K562 (cell line): ENCODE measurements around the gene SIGLEC11. TPM values are rescaled to one million over a fixed set of nuclear protein-coding genes. Genes with fewer than 3 reads are reported as not detected.

Source experiments
- ARNT ChIP-seq, 2 experiments: fragments of 450-650 bp; IDR thresholded peaks; 2 replicates each; pipeline ENCODE4 v1.6.1; 2016; ENCODE audit warnings: mild to moderate bottlenecking in 1 of 2
- BHLHE40 ChIP-seq: IDR thresholded peaks from 2 replicates; pipeline ENCODE4 v1.6.1; 2011; ENCODE audit warnings: low read length, improper control_type of control experiment
- CLOCK ChIP-seq: fragments of 250-450 bp; sonication (Bioruptor Pico); IDR thresholded peaks from 2 replicates; pipeline ENCODE4 v1.4.0; 2020; ENCODE audit warnings: mild to moderate bottlenecking, moderate library complexity, borderline replicate concordance
- CREM ChIP-seq: IDR thresholded peaks from 2 replicates; pipeline ENCODE4 v1.6.1; 2014; ENCODE audit warnings: antibody characterized with exemption, low read depth
- FOXP1 ChIP-seq: sonication (generic); formaldehyde crosslinking; IDR thresholded peaks from 2 replicates; pipeline ENCODE4 v1.8.0; 2022; ENCODE audit warnings: mild to moderate bottlenecking, missing genetic modification reagents
- GTF2A2 ChIP-seq: IDR thresholded peaks from 2 replicates; pipeline ENCODE4 v1.6.1; 2016; ENCODE audit warnings: mild to moderate bottlenecking, missing genetic modification characterization, missing compliant biosample characterization
- HEY1 ChIP-seq: fragments of 250-450 bp; sonication (Bioruptor Pico); IDR thresholded peaks from 2 replicates; pipeline ENCODE4 v1.5.0; 2020; ENCODE audit warnings: mild to moderate bottlenecking, moderate library complexity, borderline replicate concordance
- ILF3 ChIP-seq: fragments of 450-650 bp; IDR thresholded peaks from 2 replicates; pipeline ENCODE4 v1.6.1; 2018; ENCODE audit warnings: antibody characterized with exemption, mild to moderate bottlenecking, moderate library complexity, borderline replicate concordance
- IRF2 ChIP-seq: sonication (generic); formaldehyde crosslinking; IDR thresholded peaks from 2 replicates; pipeline ENCODE4 v1.8.1; 2022; ENCODE audit warnings: mild to moderate bottlenecking, missing genetic modification reagents
- LEF1 ChIP-seq: fragments of 450-650 bp; IDR thresholded peaks from 2 replicates; pipeline ENCODE4 v1.6.1; 2016; ENCODE audit warnings: mild to moderate bottlenecking
- MTA2 ChIP-seq: fragments of 450-650 bp; IDR thresholded peaks from 2 replicates; pipeline ENCODE4 v1.6.1; 2016; ENCODE audit warnings: low read depth
- MXI1 ChIP-seq: IDR thresholded peaks from 2 replicates; pipeline ENCODE4 v1.6.1; 2011; ENCODE audit warnings: low read depth, mild to moderate bottlenecking, improper control_type of control experiment, low read length
- NUFIP1 ChIP-seq: fragments of 450-650 bp; IDR thresholded peaks from 2 replicates; pipeline ENCODE4 v1.6.1; 2018; ENCODE audit not compliant: partially characterized antibody
- PKNOX1 ChIP-seq: fragments of 450-650 bp; IDR thresholded peaks from 2 replicates; pipeline ENCODE4 v1.6.1; 2016
- RBM14 ChIP-seq: fragments of 200-400 bp; formaldehyde crosslinking; IDR thresholded peaks from 2 replicates; pipeline ENCODE4 v1.6.1; 2018; ENCODE audit warnings: low read depth, mild to moderate bottlenecking, low read length, moderate library complexity, borderline replicate concordance; ENCODE audit not compliant: insufficient read depth
- SNIP1 ChIP-seq: fragments of 450-650 bp; IDR thresholded peaks from 2 replicates; pipeline ENCODE4 v1.7.1; 2017; ENCODE audit warnings: low read depth, mild to moderate bottlenecking
- TCF7L2 ChIP-seq: fragments of 150-350 bp; IDR thresholded peaks from 2 replicates; pipeline ENCODE4 v1.6.1; 2016; ENCODE audit warnings: low read depth, mild to moderate bottlenecking, low read length, moderate library complexity
- TFAM ChIP-seq: fragments of 250-450 bp; sonication (Bioruptor Pico); conservative IDR thresholded peaks from 2 replicates; pipeline ENCODE4 v1.5.0; 2021; ENCODE audit warnings: mild to moderate bottlenecking, moderate library complexity
- ZBTB7A ChIP-seq: IDR thresholded peaks from 2 replicates; pipeline ENCODE4 v1.6.1; 2011; ENCODE audit warnings: low read depth, mild to moderate bottlenecking, low read length, moderate library complexity, borderline replicate concordance; ENCODE audit not compliant: control insufficient read depth
- ZNF12 ChIP-seq: sonication (generic); formaldehyde crosslinking; IDR thresholded peaks from 2 replicates; pipeline ENCODE4 v1.4.0; 2020; ENCODE audit warnings: mild to moderate bottlenecking, missing genetic modification reagents
- ZNF174 ChIP-seq: fragments of 250-450 bp; sonication (Bioruptor Pico); IDR thresholded peaks from 2 replicates; pipeline ENCODE4 v1.4.0; 2020; ENCODE audit warnings: mild to moderate bottlenecking
- ZNF551 ChIP-seq: fragments of 250-450 bp; sonication (Bioruptor Pico); IDR thresholded peaks from 2 replicates; pipeline ENCODE4 v1.5.0; 2021; ENCODE audit warnings: mild to moderate bottlenecking, moderate library complexity
- polyA plus RNA-seq, 8 experiments: library from polyadenylated mRNA; depleted of rRNA in 4 of 8; stranded (reverse) in 5 of 8; unstranded in 3 of 8; fragments of >200 nt; fragmentation: Nextera tagmentation in 2 of 8; fragmentation: Illumina TruSeq in 1 of 8; extraction: Ambion mirVana in 2 of 8; extraction: Trizol in 1 of 8; gene quantifications; 2 replicates each; pipeline versions ENCODE4 v1.2.1 to v1.2.3, GENCODE V29; 2011 to 2014; ENCODE audit warnings: inconsistent platforms in 1 of 8, missing spikeins in 1 of 8
- total RNA-seq, 7 experiments: library from RNA; depleted of rRNA in 6 of 7; stranded (reverse); fragments of >200 nt in 6 of 7; fragmentation: Illumina TruSeq in 2 of 7; extraction: Trizol in 2 of 7; gene quantifications; 2 replicates each; pipeline versions ENCODE4 v1.2.1 to v1.2.3, GENCODE V29; 2011 to 2021; ENCODE audit warnings: low replicate concordance in 1 of 7
- TF ChIP-seq, protein P1 (sequence below), 2 experiments: fragments of 450-650 bp in 1 of 2; IDR thresholded peaks; 2 replicates each; pipeline ENCODE4 v1.6.1; 2011 to 2017; ENCODE audit warnings: low read depth in 2 of 2, antibody characterized with exemption in 1 of 2, borderline replicate concordance in 1 of 2, low read length in 1 of 2, mild to moderate bottlenecking in 1 of 2, mixed read lengths in 1 of 2; ENCODE audit not compliant: control insufficient read depth in 1 of 2

Gene SIGLEC11
- total and polyA plus RNA-seq, 9 of the 15 experiments (the other 6 are each of a cell fraction or from before 2014, with no cell fraction given): not detected

DNA sequence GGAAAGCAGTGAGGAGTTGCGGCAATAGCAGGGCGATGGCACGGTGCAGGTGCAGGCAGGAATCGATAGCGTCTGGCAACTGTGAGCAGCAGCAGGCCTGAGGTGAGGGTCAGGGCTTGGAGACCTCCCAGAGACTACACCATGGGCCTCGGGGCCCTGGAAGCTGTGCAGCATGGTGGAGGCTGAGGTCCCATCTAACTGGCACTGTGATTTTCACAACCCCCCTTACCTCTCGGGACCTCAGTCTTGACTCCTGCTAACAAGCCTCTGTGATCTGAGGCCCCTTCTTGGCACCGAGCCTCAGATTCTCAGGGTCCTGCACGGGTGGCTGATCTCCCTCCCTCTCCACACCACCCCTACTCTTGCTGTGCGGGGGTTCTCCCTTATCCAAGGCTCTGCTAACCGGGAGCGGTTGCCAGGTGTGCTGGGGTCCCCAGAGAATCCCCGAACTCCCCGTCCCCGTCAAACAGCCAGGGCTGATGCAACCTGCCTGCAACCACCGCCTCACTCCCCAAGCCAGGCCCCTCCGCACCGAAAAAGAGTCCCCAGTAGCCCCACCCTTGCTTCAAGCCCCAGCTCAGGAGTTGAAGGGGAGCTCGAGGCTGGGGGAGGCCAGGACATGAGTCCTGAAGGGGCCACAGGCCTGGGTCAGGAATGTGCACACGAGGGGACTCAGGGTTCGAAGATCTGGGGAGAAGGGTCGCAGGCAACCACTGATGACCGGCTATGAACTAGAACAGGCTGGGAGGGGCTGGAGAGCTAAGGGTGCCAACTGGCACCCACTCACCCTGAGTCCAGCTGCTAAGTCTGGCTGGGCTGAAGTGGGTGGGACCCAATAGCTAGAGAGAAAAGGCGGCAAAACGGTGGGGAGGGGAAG lies 36.7 kb downstream of the SIGLEC11 start (continued):
- TF ChIP-seq, protein P1, sequence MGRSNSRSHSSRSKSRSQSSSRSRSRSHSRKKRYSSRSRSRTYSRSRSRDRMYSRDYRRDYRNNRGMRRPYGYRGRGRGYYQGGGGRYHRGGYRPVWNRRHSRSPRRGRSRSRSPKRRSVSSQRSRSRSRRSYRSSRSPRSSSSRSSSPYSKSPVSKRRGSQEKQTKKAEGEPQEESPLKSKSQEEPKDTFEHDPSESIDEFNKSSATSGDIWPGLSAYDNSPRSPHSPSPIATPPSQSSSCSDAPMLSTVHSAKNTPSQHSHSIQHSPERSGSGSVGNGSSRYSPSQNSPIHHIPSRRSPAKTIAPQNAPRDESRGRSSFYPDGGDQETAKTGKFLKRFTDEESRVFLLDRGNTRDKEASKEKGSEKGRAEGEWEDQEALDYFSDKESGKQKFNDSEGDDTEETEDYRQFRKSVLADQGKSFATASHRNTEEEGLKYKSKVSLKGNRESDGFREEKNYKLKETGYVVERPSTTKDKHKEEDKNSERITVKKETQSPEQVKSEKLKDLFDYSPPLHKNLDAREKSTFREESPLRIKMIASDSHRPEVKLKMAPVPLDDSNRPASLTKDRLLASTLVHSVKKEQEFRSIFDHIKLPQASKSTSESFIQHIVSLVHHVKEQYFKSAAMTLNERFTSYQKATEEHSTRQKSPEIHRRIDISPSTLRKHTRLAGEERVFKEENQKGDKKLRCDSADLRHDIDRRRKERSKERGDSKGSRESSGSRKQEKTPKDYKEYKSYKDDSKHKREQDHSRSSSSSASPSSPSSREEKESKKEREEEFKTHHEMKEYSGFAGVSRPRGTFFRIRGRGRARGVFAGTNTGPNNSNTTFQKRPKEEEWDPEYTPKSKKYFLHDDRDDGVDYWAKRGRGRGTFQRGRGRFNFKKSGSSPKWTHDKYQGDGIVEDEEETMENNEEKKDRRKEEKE (IDR thresholded peaks at IDR 0.05; ENCODE audit: borderline replicate concordance in 1 of 2, control insufficient read depth in 1 of 2, low read depth in 2 of 2, low read length in 1 of 2): no peak
- TF ChIP-seq CLOCK (no peak), PKNOX1 (no peak), MXI1 (no peak), SNIP1 (no peak), LEF1 (no peak; the same call in 1 of the 2 replicates), MTA2 (no peak), ZNF174 (CRISPR knock-in tag) (no peak), NUFIP1 (no peak), CREM (no peak), ZNF12 (no peak), RBM14 (no peak), FOXP1 (CRISPR knock-in tag) (no peak; the same call in 1 of the 2 replicates), ZNF551 (CRISPR knock-in tag) (no peak), HEY1 (CRISPR knock-in tag) (peak; percentile 86; the same call in 1 of the 2 replicates), GTF2A2 (tag) (peak; percentile 60), ILF3 (no peak), IRF2 (no peak), TCF7L2 (no peak), ZBTB7A (no peak), ARNT (IDR thresholded peaks at IDR 0.05) (no peak), BHLHE40 (no peak), TFAM (CRISPR knock-in tag) (no peak)
